Fibroblast of pulmonary artery (primary cell): ENCODE results near the gene OSGEPL1.
"Not testable (repeated sequence)": the region's sequence is repeated elsewhere in the genome, so short reads cannot be mapped to it uniquely, and the experiment has no call there.

Source experiments
- DNase-seq: peaks from one replicate; pipeline ENCODE4 v3.0.0-alpha.2; 2010; ENCODE audit warnings: low read depth
- H3K4me3 ChIP-seq: replicated peaks from 2 replicates; pipeline ENCODE4 v1.5.1; 2011; ENCODE audit warnings: low read depth, mild to moderate bottlenecking, control low read depth, low read length, moderate library complexity
- TF ChIP-seq, protein P1 (sequence below): IDR thresholded peaks from 2 replicates; pipeline ENCODE4 v1.5.1; 2011; ENCODE audit warnings: mild to moderate bottlenecking, control low read depth, low read length, inconsistent platforms; ENCODE audit errors: missing control alignments

The OSGEPL1 gene

GRCh38 chr2:189751080-189751658 lies 11.4 kb downstream of the OSGEPL1 start:
- DNase-seq, result peak; percentile 52
- TF ChIP-seq, protein P1, sequence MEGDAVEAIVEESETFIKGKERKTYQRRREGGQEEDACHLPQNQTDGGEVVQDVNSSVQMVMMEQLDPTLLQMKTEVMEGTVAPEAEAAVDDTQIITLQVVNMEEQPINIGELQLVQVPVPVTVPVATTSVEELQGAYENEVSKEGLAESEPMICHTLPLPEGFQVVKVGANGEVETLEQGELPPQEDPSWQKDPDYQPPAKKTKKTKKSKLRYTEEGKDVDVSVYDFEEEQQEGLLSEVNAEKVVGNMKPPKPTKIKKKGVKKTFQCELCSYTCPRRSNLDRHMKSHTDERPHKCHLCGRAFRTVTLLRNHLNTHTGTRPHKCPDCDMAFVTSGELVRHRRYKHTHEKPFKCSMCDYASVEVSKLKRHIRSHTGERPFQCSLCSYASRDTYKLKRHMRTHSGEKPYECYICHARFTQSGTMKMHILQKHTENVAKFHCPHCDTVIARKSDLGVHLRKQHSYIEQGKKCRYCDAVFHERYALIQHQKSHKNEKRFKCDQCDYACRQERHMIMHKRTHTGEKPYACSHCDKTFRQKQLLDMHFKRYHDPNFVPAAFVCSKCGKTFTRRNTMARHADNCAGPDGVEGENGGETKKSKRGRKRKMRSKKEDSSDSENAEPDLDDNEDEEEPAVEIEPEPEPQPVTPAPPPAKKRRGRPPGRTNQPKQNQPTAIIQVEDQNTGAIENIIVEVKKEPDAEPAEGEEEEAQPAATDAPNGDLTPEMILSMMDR, result peak; percentile 82
- H3K4me3 ChIP-seq, result no peak overlapping the region

- TF ChIP-seq, protein P1, result no peak
- H3K4me3 ChIP-seq, result no peak overlapping the region
- DNase-seq, result no peak
These were observed 33.2 kb downstream of the OSGEPL1 start for GRCh38 chr2:189729430-189729829.

DNA sequence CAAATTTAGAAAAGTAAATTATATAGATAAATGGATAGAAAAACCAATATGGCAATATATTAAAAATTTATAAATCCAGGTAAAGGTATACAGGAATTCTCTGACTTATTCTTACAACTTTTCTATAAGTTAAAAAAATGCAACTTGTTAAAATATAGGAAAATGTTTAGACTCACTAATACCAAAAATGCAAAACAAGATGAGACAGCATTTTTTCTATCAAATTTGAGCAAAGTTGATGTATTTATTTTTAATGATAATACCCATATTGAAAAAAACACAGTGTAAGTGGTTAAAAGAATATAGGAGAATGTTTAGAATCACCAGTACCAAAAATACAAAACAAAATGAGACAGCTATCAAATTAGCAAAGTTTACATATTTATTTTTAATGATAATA lies 35.7 kb downstream of the OSGEPL1 start:
- no peak for DNase-seq
- H3K4me3 ChIP-seq, result no peak overlapping the region
- TF ChIP-seq, protein P1, result no peak

DNA sequence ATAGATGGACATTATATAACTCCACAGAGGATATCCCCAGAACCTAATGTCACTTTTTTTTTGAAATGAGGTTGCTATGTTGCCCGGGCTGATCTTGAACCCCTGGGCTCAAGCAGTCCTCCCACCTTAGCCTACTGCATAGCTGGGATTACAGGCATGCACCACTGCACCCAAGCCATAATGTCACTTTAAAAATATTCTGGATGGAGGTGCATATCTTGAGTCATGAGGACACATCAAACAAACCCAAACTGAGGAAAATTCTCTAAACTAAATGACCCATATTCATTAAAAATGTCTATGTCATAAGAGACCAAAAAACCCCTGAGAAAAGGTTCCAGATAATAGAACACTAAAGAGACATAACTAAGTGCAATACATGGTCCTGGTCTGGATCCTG lies 36.3 kb downstream of the OSGEPL1 start:
- no peak overlapping the region for H3K4me3 ChIP-seq
- DNase-seq, result no peak
- TF ChIP-seq, protein P1, result no peak

DNA sequence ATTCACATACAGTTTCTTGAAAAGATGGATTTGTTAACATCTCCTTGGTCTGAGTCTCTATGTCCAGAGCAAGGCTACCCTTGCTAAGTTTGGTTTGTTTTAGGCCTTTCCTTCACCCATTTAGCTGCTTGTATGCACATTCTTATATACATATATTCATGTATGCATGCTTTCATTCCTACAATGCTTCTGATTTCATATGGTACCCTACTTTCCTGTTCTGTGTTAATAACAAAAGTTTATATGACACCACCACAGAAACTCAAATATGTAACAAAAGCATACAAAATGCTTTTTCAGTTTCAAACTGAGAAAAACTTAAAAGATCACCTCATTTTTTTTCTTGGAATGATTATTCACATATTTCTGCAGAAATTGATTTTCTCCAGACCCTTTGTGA lies 39.4 kb downstream of the OSGEPL1 start:
- no peak for DNase-seq
- TF ChIP-seq, protein P1, result no peak
- H3K4me3 ChIP-seq, result no peak overlapping the region

GRCh38 chr2:189719571-189719970 lies 43.0 kb downstream of the OSGEPL1 start:
- DNase-seq, result no peak
- TF ChIP-seq, protein P1, result no peak
- H3K4me3 ChIP-seq, result no peak overlapping the region

DNA sequence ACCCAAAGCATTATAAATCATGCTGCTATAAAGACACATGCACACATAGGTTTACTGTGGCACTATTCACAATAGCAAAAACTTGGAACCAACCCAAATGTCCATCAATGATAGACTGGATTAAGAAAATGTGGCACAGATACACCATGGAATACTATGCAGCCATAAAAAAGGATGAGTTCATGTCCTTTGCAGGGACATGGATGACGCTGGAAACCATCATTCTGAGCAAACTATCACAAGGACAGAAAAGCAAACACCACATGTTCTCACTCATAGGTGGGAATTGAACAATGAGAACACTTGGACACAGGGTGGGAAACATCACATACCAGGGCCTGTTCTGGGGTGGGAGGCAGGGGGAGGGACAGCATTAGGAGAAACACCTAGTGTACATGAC lies 45.0 kb downstream of the OSGEPL1 start:
- not testable (repeated sequence) for DNase-seq, H3K4me3 ChIP-seq
